ENCODE results near the gene CPNE5.

CPNE5 gene

DNA sequence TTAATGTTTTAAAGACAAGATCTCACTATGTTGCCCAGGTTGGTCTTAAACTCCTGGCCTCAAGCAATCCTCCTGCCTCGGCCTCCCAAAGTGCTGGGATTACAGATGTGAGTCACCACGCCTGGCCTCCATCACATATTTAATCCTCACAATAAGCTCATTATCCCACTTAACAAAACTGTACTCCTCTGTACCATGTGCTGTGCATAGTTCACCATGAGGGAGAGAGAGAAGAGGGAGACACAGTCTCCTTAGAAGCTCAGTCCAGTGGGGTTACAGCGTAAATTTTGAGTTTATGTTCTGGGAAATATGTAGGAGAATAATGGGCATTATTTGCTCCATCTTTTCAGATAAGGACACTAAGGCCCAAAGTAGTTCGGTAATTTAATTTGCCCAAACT, 7.9 kb upstream of the CPNE5 start:
- Histone ChIP-seq H3K4me1 (peaks cover 32% of the 10 kb centered on the region), H3K4me3 (ENCODE audit: low read depth, low read length) (no peak overlapping the region), H3K27me3 (no peaks in the 10 kb centered on the region), H3K36me3 (no peaks in the 10 kb centered on the region), H3K9me3 (no peaks in the 10 kb centered on the region)
- DNase-seq = no peak
- TF ChIP-seq, protein P1, sequence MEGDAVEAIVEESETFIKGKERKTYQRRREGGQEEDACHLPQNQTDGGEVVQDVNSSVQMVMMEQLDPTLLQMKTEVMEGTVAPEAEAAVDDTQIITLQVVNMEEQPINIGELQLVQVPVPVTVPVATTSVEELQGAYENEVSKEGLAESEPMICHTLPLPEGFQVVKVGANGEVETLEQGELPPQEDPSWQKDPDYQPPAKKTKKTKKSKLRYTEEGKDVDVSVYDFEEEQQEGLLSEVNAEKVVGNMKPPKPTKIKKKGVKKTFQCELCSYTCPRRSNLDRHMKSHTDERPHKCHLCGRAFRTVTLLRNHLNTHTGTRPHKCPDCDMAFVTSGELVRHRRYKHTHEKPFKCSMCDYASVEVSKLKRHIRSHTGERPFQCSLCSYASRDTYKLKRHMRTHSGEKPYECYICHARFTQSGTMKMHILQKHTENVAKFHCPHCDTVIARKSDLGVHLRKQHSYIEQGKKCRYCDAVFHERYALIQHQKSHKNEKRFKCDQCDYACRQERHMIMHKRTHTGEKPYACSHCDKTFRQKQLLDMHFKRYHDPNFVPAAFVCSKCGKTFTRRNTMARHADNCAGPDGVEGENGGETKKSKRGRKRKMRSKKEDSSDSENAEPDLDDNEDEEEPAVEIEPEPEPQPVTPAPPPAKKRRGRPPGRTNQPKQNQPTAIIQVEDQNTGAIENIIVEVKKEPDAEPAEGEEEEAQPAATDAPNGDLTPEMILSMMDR (IDR thresholded peaks at IDR 0.05; ENCODE audit: low read depth, low read length) = no peak

DNA sequence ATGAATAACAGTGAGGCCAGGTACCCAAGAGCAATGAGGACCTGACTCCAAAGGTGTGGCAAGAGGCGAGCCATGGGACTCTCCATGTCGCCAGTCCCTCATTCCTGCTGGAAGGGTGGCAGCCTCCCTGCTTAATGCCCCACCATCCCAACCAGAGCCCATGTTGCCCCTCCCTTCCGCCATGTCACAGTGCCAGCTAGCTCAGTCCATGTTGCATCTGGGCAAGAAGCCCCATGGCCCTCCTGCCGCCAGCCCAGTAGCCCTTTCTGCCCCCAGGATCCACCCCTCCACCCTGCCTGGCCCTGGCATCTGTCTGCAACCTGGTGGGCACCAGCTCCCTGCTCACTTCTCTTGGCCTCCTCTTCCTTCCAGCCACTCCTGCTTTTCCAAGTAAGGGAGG, 6.0 kb upstream of the CPNE5 start:
- H3K9me3 ChIP-seq = no peaks in the 10 kb centered on the region
- TF ChIP-seq, protein P1 (IDR thresholded peaks at IDR 0.05; ENCODE audit: low read depth, low read length) = no peak
- H3K36me3 ChIP-seq = no peaks in the 10 kb centered on the region

DNA sequence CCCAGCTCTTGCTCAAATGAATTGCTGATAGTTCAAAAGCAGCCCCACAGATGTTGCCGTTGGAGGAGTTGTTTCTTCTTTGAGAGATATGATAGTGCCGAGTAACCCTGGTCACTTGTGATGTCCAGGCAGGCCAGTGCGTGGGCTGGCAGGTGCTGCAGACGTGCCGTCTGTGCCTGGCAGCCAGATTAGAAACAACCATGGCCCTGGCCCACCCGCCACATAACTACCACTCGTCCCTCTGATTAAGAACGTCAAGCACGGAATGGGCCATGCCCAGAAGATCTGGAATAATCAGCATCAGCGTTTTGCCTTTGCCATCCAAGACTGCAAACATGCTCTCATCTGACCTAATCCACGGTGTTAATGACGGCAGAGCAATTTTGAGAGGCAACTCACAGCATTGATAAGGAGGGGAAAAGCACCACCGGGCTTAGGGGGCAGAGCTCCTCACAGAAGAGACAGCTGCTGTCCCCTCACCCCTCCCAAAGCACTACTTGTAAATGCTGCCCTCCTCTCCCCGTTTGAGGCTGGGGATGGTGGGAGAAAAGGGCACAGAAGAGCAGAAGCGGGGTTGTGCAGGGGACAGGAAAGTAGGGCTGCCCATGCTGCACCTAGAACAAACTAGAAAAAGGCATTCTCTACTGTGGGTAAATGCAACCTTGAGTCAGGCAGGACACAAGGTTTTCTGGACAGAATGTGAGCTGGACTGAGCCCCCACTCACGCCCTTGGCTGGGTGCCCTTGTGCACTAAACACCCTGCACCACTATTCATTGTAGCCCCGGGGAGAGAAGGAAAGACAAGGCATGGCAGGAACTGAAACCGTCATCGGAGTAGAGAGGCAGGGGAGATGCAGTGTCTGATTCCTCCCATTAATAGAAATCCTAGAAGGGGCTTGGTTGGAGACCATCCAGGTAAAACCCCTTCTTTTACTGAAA, 5.3 kb upstream of the CPNE5 start:
- TF ChIP-seq, protein P1 (IDR thresholded peaks at IDR 0.05; ENCODE audit: low read depth, low read length) = no peak
- DNase-seq = no peak

More for the DNA sequence above, 6.0 kb upstream of the CPNE5 start:
- no peaks in the 10 kb centered on the region for H3K27me3 ChIP-seq
- peaks cover 29% of the 10 kb centered on the region for H3K4me1 ChIP-seq
- DNase-seq = no peak
- H3K4me3 ChIP-seq (ENCODE audit: low read depth, low read length) = no peak overlapping the region

DNA sequence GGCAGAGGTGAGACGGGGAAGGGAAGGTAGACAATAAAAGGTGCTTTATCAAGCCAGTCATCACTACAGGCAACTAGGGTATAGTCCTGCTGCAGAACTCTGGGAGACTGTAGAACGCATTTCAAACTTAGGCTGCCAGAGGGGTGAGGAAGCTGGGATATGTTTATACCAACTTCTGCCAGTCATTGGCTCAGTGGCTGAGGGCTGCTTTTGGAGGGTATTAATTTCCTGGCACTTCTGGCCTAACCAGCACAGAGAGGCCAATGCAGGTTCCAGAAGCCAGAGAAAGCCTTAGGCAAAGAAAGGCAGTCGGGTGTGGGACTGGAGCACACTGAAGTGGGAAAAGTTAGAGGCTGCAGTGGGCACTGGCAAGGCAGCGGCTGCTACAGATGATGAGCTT, 3.9 kb upstream of the CPNE5 start:
- Histone ChIP-seq H3K9me3 (no peaks in the 10 kb centered on the region), H3K27me3 (peaks cover 5% of the 10 kb centered on the region), H3K36me3 (no peaks in the 10 kb centered on the region), H3K4me1 (peaks cover 14% of the 10 kb centered on the region), H3K4me3 (ENCODE audit: low read depth, low read length) (no peak overlapping the region)
- no peak for DNase-seq
- TF ChIP-seq, protein P1 (IDR thresholded peaks at IDR 0.05; ENCODE audit: low read depth, low read length) = no peak

More for the DNA sequence above, 5.3 kb upstream of the CPNE5 start:
- no peaks in the 10 kb centered on the region for H3K9me3 ChIP-seq
- H3K27me3 ChIP-seq = no peaks in the 10 kb centered on the region
- H3K4me1 ChIP-seq = peaks cover 25% of the 10 kb centered on the region
- H3K36me3 ChIP-seq = no peaks in the 10 kb centered on the region
- no peak overlapping the region for H3K4me3 ChIP-seq (ENCODE audit: low read depth, low read length)

DNA sequence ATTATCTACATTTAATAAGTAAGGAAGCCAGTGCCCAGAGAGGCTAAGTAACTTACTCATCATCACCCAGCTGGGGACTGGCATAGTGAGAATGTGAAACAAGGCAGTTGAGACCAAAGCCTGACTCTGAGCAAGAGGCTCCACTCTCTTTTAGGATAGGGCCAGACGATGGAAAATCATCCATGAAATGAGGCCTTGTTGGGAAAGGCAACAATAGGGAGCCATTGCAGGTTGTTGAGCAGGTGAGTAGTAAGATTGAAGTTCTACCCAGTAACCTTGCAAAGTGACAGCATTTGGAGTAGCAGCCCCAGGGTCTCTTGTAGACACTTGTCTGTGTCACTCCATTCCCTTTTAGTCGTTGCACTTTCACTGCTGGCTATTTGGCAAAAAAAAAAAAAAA, 2.5 kb upstream of the CPNE5 start:
- no peaks in the 10 kb centered on the region for H3K9me3 ChIP-seq
- no peak for DNase-seq
- no peak overlapping the region for H3K4me3 ChIP-seq (ENCODE audit: low read depth, low read length)
- peaks cover 11% of the 10 kb centered on the region; the same call in 1 of the 2 replicates for H3K4me1 ChIP-seq
- H3K36me3 ChIP-seq = no peaks in the 10 kb centered on the region
- H3K27me3 ChIP-seq = peaks cover 5% of the 10 kb centered on the region
- TF ChIP-seq, protein P1 (IDR thresholded peaks at IDR 0.05; ENCODE audit: low read depth, low read length) = no peak
